Gastrocnemius medialis (tissue), 4 donors: Measurements from ENCODE around the gene ENTHD1. TPM values are rescaled to one million over a fixed set of nuclear protein-coding genes. Genes with fewer than 3 reads are reported as not detected.

Experiments
- ATAC-seq, 2 donors: fragments of 150-250 bp; one replicate each; pipeline ENCODE4 v1.9.1; 2016
- DNase-seq, 2 donors: peaks; one replicate each; pipeline ENCODE4 v3.0.0-alpha.2; 2019
- H3K27ac ChIP-seq, 4 donors: fragments of 200-600 bp; sonication (generic); 1 replicate in 1 of 4; 2 replicates in 3 of 4; pipeline ENCODE4 v1.5.1; 2016 to 2018; ENCODE audit warnings: mild to moderate bottlenecking in 2 of 4, moderate library complexity in 1 of 4
- H3K27me3 ChIP-seq, 3 donors: fragments of 200-600 bp; sonication (generic) in 2 of 3; 1 replicate in 1 of 3; 2 replicates in 2 of 3; pipeline versions ENCODE4 v1.5.1 to v1.6.0; 2016 to 2019; ENCODE audit warnings: mild to moderate bottlenecking in 1 of 3, moderate library complexity in 1 of 3
- H3K36me3 ChIP-seq, 2 donors: fragments of 200-600 bp; sonication (generic) in 1 of 2; one replicate each; pipeline ENCODE4 v1.5.1; 2017 to 2018
- H3K4me1 ChIP-seq, 2 donors: fragments of 200-600 bp; sonication (generic) in 1 of 2; one replicate each; pipeline ENCODE4 v1.5.1; 2016 to 2017; ENCODE audit warnings: mild to moderate bottlenecking in 2 of 2
- H3K4me3 ChIP-seq, 4 donors: fragments of 200-600 bp; sonication (generic) in 3 of 4; 1 replicate in 1 of 4; 2 replicates in 3 of 4; pipeline ENCODE4 v1.5.1; 2016 to 2019; ENCODE audit warnings: mild to moderate bottlenecking in 2 of 4
- H3K9me3 ChIP-seq, 3 donors: fragments of 200-600 bp; sonication (generic) in 2 of 3; 1 replicate in 1 of 3; 2 replicates in 2 of 3; pipeline ENCODE4 v1.5.1; 2016 to 2019
- POLR2A ChIP-seq, 2 donors: fragments of 450-650 bp; IDR thresholded peaks; one replicate each; pipeline ENCODE4 v1.6.1; 2017; ENCODE audit warnings: antibody characterized with exemption in 2 of 2, mild to moderate bottlenecking in 2 of 2, moderate library complexity in 2 of 2
- in situ Hi-C, 4 donors: fragments of 200-750 bp; cut with MboI; loops; one replicate each; pipeline versions ENCODE4 v1.15.0 to v1.8.0; 2017; ENCODE audit warnings: low sequenced_read_pairs in 4 of 4
- intact Hi-C: fragments of 100-400 bp; cut with DNase I; formaldehyde crosslinking; loops from one replicate; pipeline ENCODE4 v1.15.1; 2023; ENCODE audit warnings: low total_unique reads
- total RNA-seq, 4 donors: library from RNA; depleted of rRNA; stranded (reverse); fragments of >200 nt; gene quantifications; one replicate each; pipeline versions ENCODE4 v1.1.0 to v1.2.3, GENCODE V29; 2016
- TF ChIP-seq, protein P1 (sequence below), 5 experiments: fragments of 450-650 bp in 3 of 5; fragments of 200-600 bp in 2 of 5; sonication (generic) in 2 of 5; IDR thresholded peaks in 4 of 5; conservative IDR thresholded peaks in 1 of 5; 1 replicate in 4 of 5; 2 replicates in 1 of 5; pipeline ENCODE4 v1.5.1; 2016 to 2019; ENCODE audit warnings: antibody characterized with exemption in 5 of 5, mild to moderate bottlenecking in 3 of 5, moderate library complexity in 3 of 5

The ENTHD1 gene
- total RNA-seq, 4 donors from 2014 or later = not detected

DNA sequence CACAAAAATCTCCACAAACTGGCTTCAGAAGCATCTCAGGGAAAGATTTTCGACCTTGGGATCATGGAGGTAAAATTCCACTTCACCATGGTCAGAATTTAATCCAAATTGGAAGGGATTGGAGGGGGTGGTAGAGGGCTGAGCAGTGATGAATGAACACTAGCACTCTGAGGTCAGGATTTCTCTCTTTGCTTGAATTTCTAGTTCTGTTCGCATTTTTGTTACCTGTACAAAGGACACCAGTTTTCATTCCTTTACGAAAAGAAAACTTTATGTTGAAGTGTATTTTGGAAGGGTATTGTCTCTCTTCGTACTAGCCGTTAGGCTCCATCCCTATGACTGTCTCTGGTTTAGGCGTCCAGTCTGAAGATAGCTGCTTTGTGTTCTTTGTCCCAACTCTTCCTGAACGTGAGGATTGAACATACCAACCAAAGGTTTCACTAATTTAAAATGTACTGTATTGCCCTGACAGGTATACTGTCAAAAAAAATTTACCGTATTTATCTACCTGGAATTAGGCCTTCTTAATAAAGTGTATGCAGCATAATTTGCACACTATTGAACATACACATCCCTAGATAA, 8.1 kb upstream of the ENTHD1 start:
- in situ Hi-C loops (no loop called here), intact Hi-C loops (no loop called here)
- DNase-seq (no peak), ATAC-seq (no peak)
- H3K4me3 ChIP-seq = no peak overlapping the region
- no peaks in the 10 kb centered on the region for H3K9me3 ChIP-seq
- peaks cover 0 to 8% (median 0%) of the 10 kb centered on the region in 3 donors for H3K27me3 ChIP-seq
- TF ChIP-seq POLR2A (IDR thresholded peaks at IDR 0.05) = no peak
- TF ChIP-seq, protein P1, sequence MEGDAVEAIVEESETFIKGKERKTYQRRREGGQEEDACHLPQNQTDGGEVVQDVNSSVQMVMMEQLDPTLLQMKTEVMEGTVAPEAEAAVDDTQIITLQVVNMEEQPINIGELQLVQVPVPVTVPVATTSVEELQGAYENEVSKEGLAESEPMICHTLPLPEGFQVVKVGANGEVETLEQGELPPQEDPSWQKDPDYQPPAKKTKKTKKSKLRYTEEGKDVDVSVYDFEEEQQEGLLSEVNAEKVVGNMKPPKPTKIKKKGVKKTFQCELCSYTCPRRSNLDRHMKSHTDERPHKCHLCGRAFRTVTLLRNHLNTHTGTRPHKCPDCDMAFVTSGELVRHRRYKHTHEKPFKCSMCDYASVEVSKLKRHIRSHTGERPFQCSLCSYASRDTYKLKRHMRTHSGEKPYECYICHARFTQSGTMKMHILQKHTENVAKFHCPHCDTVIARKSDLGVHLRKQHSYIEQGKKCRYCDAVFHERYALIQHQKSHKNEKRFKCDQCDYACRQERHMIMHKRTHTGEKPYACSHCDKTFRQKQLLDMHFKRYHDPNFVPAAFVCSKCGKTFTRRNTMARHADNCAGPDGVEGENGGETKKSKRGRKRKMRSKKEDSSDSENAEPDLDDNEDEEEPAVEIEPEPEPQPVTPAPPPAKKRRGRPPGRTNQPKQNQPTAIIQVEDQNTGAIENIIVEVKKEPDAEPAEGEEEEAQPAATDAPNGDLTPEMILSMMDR (IDR thresholded peaks at IDR 0.05 in 4 of 5, conservative IDR thresholded peaks at IDR 0.05 in 1 of 5) = no peak
- no peaks in the 10 kb centered on the region for H3K36me3 ChIP-seq
- no peak overlapping the region for H3K27ac ChIP-seq
- H3K4me1 ChIP-seq = no peaks in the 10 kb centered on the region

GRCh38 chr22:39900306-39901227, 7.0 kb upstream of the ENTHD1 start, which contains the start of gene GRAP2:
GRAP2 (plus strand) TSS chr22:39901084; CDS start chr22:39947107, 46,023 bp downstream.
- Histone ChIP-seq H3K9me3 (no peaks in the 10 kb centered on the region), H3K4me1 (no peaks in the 10 kb centered on the region), H3K27me3 (peaks cover 0 to 8% (median 0%) of the 10 kb centered on the region in 3 donors), H3K36me3 (no peaks in the 10 kb centered on the region), H3K27ac (no peak within 1 kb of the TSS), H3K4me3 (no peak within 1 kb of the TSS)
- in situ Hi-C loops (no loop called here), intact Hi-C loops (no loop called here)
- DNase-seq = no peak
- no peak for TF ChIP-seq POLR2A (IDR thresholded peaks at IDR 0.05)
- TF ChIP-seq, protein P1 (IDR thresholded peaks at IDR 0.05 in 4 of 5, conservative IDR thresholded peaks at IDR 0.05 in 1 of 5) = no peak
- ATAC-seq = no peak

- Histone ChIP-seq H3K4me3 (no peak overlapping the region), H3K27me3 (peaks cover 0 to 8% (median 0%) of the 10 kb centered on the region in 3 donors), H3K4me1 (no peaks in the 10 kb centered on the region), H3K9me3 (no peaks in the 10 kb centered on the region), H3K36me3 (no peaks in the 10 kb centered on the region), H3K27ac (no peak overlapping the region)
- in situ Hi-C loops = no loop called here
- intact Hi-C loops = no loop called here
- ATAC-seq (no peak), DNase-seq (no peak)
- TF ChIP-seq, protein P1 (IDR thresholded peaks at IDR 0.05 in 4 of 5, conservative IDR thresholded peaks at IDR 0.05 in 1 of 5) = no peak
- no peak for TF ChIP-seq POLR2A (IDR thresholded peaks at IDR 0.05)
These were observed 5.4 kb upstream of the ENTHD1 start for GRCh38 chr22:39898997-39899396.

DNA sequence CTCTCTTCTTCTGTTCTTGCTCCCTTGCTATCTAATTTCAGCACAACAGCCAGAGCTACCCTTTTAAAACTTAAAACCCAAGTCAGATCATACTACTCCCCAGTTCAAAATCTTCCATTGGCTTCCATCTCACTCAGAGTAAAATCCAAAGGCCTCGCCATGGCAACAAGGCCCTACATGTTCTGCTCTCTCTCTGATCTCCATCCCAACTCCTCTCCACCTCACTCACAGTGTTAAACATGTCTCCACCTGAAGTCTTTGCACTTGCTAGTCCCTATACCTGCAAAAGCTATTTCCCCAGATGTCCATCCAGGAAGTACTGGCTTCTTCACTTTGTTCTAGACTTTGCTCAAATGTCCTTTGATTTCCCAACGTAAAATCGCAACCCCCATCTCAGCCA, 4.3 kb upstream of the ENTHD1 start:
- no peak for DNase-seq
- intact Hi-C loops = no loop called here
- no peaks in the 10 kb centered on the region for H3K9me3 ChIP-seq
- no peak overlapping the region for H3K27ac ChIP-seq
- H3K36me3 ChIP-seq = no peaks in the 10 kb centered on the region
- no peaks in the 10 kb centered on the region for H3K4me1 ChIP-seq
- in situ Hi-C loops = no loop called here
- TF ChIP-seq, protein P1 (IDR thresholded peaks at IDR 0.05 in 4 of 5, conservative IDR thresholded peaks at IDR 0.05 in 1 of 5) = no peak
- TF ChIP-seq POLR2A (IDR thresholded peaks at IDR 0.05) = no peak
- no peak overlapping the region for H3K4me3 ChIP-seq
- no peak for ATAC-seq
- peaks cover 0 to 8% (median 3%) of the 10 kb centered on the region in 3 donors for H3K27me3 ChIP-seq
